Transverse colon (tissue), 4 donors: Measurements from ENCODE around the gene LYRM2. TPM values are rescaled to one million over a fixed set of nuclear protein-coding genes. Genes with fewer than 3 reads are reported as not detected.

Experiments
- DNase-seq: peaks from one replicate; pipeline ENCODE4 v3.0.0-alpha.2; 2019
- H3K27ac ChIP-seq, 4 donors: fragments of 200-600 bp; sonication (generic); 2 replicates each; pipeline ENCODE4 v1.5.1; 2016 to 2018; ENCODE audit warnings: inconsistent platforms in 4 of 4
- H3K27me3 ChIP-seq: fragments of 200-600 bp; sonication (generic); 2 replicates; pipeline ENCODE4 v1.5.1; 2017; ENCODE audit warnings: inconsistent platforms
- H3K36me3 ChIP-seq, 4 donors: fragments of 200-600 bp; sonication (generic); 2 replicates each; pipeline ENCODE4 v1.5.1; 2017 to 2019; ENCODE audit warnings: inconsistent platforms in 4 of 4
- H3K4me1 ChIP-seq, 4 donors: fragments of 200-600 bp; sonication (generic); 2 replicates each; pipeline ENCODE4 v1.5.1; 2017 to 2020; ENCODE audit warnings: inconsistent platforms in 4 of 4
- H3K4me3 ChIP-seq, 4 donors: fragments of 200-600 bp; sonication (generic); 1 replicate in 1 of 4; 2 replicates in 3 of 4; pipeline versions ENCODE4 v1.5.1 to v1.6.1; 2017 to 2019; ENCODE audit warnings: inconsistent platforms in 4 of 4
- H3K9me3 ChIP-seq, 2 donors: fragments of 200-600 bp; sonication (generic); 2 replicates each; pipeline ENCODE4 v1.5.1; 2017 to 2019; ENCODE audit warnings: inconsistent platforms in 2 of 2
- EP300 ChIP-seq: sonication (generic); formaldehyde crosslinking; IDR thresholded peaks from one replicate; pipeline ENCODE4 v1.6.1; 2017; ENCODE audit warnings: antibody characterized with exemption, low read depth
- POLR2A ChIP-seq: fragments of 450-650 bp; IDR thresholded peaks from one replicate; pipeline ENCODE4 v1.6.1; 2016; ENCODE audit warnings: antibody characterized with exemption, mild to moderate bottlenecking, moderate library complexity
- POLR2AphosphoS5 ChIP-seq, 3 donors: sonication (generic); formaldehyde crosslinking; IDR thresholded peaks; one replicate each; pipeline ENCODE4 v1.6.1; 2016; ENCODE audit warnings: antibody characterized with exemption in 3 of 3
- WGBS, 2 donors: methylation state at CpG; one replicate each; pipeline ENCODE4 v1.1.5; 2018; ENCODE audit warnings: low coverage in 1 of 2; 5-methylcytosine and 5-hydroxymethylcytosine counted together
- in situ Hi-C, 4 donors: fragments of 200-750 bp; cut with MboI; loops; one replicate each; pipeline versions ENCODE4 v1.15.0 to v1.15.1; 2017; ENCODE audit warnings: low sequenced_read_pairs in 3 of 4, low pct_ligation_motif_present in 1 of 4, low pct_unique_long_range_greater_than_20kb in 1 of 4
- intact Hi-C: fragments of 100-400 bp; cut with DNase I; formaldehyde crosslinking; loops from one replicate; pipeline ENCODE4 v1.15.1; 2023; ENCODE audit warnings: low total_unique reads
- total RNA-seq, 4 donors: library from RNA; depleted of rRNA; stranded (reverse); fragments of >200 nt; gene quantifications; one replicate each; pipeline ENCODE4 v1.1.0, GENCODE V29; 2016
- TF ChIP-seq, protein P1 (sequence below), 5 experiments: fragments of 200-600 bp in 3 of 5; fragments of 450-650 bp in 2 of 5; sonication (generic) in 3 of 5; IDR thresholded peaks; 1 replicate in 2 of 5; 2 replicates in 3 of 5; pipeline ENCODE4 v1.5.1; 2016 to 2017; ENCODE audit warnings: antibody characterized with exemption in 5 of 5, inconsistent platforms in 3 of 5, mild to moderate bottlenecking in 2 of 5, moderate library complexity in 1 of 5

LYRM2 gene
- total RNA-seq, 4 donors from 2014 or later: 7.1 to 17.8 (median 16.4) TPM

DNA sequence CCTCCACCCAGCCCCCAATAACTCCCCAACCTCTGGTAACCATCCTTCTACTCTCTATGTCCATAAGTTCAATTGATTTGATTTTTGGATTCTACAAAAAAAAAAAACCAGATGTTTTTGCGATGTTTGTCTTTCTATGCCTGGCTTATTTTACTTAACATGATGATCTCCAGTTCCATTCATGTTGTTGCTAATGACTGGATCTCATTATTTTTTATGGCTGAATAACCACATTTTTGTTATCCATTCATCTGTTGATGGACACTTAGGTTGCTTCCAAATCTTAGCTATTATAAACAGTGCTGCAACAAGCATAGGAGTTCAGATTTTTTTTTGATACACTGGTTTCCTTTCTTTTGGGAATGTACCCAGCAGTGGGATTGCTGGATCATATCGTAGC lies 98.8 kb downstream of the LYRM2 start:
- intact Hi-C loops: no loop called here
- Histone ChIP-seq H3K27ac (no peak overlapping the region), H3K27me3 (no peaks in the 10 kb centered on the region), H3K4me3 (no peak overlapping the region), H3K36me3 (no peaks in the 10 kb centered on the region), H3K4me1 (no peaks in the 10 kb centered on the region), H3K9me3 (no peaks in the 10 kb centered on the region)
- in situ Hi-C loops: no loop called here
- no peak for DNase-seq
- TF ChIP-seq POLR2A (no peak), POLR2AphosphoS5 (IDR thresholded peaks at IDR 0.05) (no peak), EP300 (no peak)
- TF ChIP-seq, protein P1, sequence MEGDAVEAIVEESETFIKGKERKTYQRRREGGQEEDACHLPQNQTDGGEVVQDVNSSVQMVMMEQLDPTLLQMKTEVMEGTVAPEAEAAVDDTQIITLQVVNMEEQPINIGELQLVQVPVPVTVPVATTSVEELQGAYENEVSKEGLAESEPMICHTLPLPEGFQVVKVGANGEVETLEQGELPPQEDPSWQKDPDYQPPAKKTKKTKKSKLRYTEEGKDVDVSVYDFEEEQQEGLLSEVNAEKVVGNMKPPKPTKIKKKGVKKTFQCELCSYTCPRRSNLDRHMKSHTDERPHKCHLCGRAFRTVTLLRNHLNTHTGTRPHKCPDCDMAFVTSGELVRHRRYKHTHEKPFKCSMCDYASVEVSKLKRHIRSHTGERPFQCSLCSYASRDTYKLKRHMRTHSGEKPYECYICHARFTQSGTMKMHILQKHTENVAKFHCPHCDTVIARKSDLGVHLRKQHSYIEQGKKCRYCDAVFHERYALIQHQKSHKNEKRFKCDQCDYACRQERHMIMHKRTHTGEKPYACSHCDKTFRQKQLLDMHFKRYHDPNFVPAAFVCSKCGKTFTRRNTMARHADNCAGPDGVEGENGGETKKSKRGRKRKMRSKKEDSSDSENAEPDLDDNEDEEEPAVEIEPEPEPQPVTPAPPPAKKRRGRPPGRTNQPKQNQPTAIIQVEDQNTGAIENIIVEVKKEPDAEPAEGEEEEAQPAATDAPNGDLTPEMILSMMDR (IDR thresholded peaks at IDR 0.05): no peak
- WGBS, 2 donors: 88 to 95% methylated on average over 2 of the region's 2 CpGs

DNA sequence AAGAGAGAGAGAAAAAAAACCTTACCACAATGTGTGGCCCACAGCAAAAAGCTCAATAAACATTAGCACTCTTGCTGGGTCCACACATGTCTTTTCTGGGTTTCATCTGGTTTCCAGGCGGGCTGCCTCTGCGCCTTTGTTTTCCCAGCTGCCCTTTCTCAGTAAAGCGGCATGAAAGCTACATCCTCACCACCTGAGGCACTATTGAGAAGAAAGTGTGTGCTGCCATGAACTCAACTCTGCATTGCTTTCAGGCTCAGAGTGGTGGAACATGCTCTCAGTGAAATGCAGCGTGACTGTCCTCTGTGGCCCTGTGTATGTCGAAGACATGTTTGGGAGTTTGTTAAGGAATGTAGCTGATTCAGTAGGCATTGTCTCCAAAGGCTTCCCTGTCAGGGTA lies 102.3 kb downstream of the LYRM2 start:
- Histone ChIP-seq H3K4me1 (no peaks in the 10 kb centered on the region), H3K9me3 (no peaks in the 10 kb centered on the region), H3K27ac (no peak overlapping the region), H3K4me3 (no peak overlapping the region), H3K27me3 (no peaks in the 10 kb centered on the region), H3K36me3 (no peaks in the 10 kb centered on the region)
- WGBS, 2 donors: 80 to 92% methylated on average over 2 to 5 of the region's 5 CpGs
- TF ChIP-seq EP300: no peak
- TF ChIP-seq, protein P1 (IDR thresholded peaks at IDR 0.05): no peak
- TF ChIP-seq POLR2AphosphoS5 (IDR thresholded peaks at IDR 0.05): no peak
- no peak for TF ChIP-seq POLR2A
- in situ Hi-C loops (no loop called here), intact Hi-C loops (no loop called here)
- DNase-seq: no peak

DNA sequence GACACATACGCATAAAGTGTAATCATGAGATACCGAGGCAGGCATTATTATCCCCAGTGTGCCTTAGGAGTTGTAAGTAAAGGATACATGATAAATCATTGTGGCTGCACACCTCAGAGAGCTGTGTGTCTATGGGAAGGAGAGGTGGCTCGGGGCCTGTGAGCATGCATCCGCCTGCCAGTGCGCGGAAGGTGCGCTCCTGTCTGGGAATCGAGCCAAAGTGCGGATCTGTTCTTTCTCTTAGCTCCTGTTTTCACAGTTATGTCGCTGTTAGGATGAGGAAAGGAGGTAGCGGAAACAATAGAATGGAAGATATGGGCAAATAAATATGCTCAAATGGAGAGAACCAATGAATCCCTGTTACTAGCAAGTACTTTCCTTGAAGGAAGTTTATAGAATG lies 107.6 kb downstream of the LYRM2 start:
- intact Hi-C loops (no loop called here), in situ Hi-C loops (no loop called here)
- Histone ChIP-seq H3K36me3 (no peaks in the 10 kb centered on the region), H3K27ac (no peak overlapping the region), H3K9me3 (no peaks in the 10 kb centered on the region), H3K27me3 (no peaks in the 10 kb centered on the region), H3K4me3 (no peak overlapping the region), H3K4me1 (no peaks in the 10 kb centered on the region)
- TF ChIP-seq POLR2AphosphoS5 (IDR thresholded peaks at IDR 0.05): no peak
- TF ChIP-seq, protein P1 (IDR thresholded peaks at IDR 0.05): no peak
- TF ChIP-seq POLR2A: no peak
- no peak for TF ChIP-seq EP300
- no peak for DNase-seq
- 57 to 87% methylated on average over 3 to 11 of the region's 11 CpGs for WGBS, 2 donors

DNA sequence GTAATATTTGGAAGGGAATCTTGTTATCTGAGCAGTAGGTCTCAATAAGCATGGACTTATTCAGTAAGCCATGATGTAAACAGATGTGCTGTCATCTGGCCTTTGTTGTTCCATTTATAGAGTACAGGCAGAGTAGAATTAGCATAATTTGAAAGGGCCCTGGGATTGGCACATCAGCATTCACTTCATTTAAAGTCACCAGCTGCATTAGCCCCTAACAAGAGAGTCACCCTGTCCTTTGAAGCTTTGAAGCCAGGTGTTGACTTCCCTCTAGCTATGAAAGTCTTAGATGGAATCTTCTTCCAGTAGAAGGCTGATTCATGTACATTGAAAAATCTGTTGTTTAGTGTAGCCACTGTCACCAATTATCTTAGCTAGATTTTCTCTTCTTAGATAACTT lies 109.7 kb downstream of the LYRM2 start:
- no peak for TF ChIP-seq POLR2A
- TF ChIP-seq, protein P1 (IDR thresholded peaks at IDR 0.05): no peak
- no peak for TF ChIP-seq POLR2AphosphoS5 (IDR thresholded peaks at IDR 0.05)
- no peak for TF ChIP-seq EP300
- Histone ChIP-seq H3K4me1 (no peaks in the 10 kb centered on the region), H3K27me3 (no peaks in the 10 kb centered on the region), H3K36me3 (no peaks in the 10 kb centered on the region), H3K9me3 (no peaks in the 10 kb centered on the region), H3K27ac (no peak overlapping the region), H3K4me3 (no peak overlapping the region)
- in situ Hi-C loops: no loop called here
- DNase-seq: no peak
- intact Hi-C loops: no loop called here
